Fibroblast of lung (primary cell): ENCODE results near the gene PDGFA. TPM values are rescaled to one million over a fixed set of nuclear protein-coding genes. Genes with fewer than 3 reads are reported as not detected.

ENCODE experiments used
- DNase-seq, 2 donors: peaks; one replicate each; pipeline versions ENCODE4 v3.0.0 to v3.0.0-alpha.2; 2010; ENCODE audit warnings: low read depth in 2 of 2
- H2AFZ ChIP-seq: 2 replicates; pipeline ENCODE4 v1.5.1; 2012; ENCODE audit warnings: low read length, control low read depth, inconsistent platforms
- H3K27ac ChIP-seq: 2 replicates; pipeline ENCODE4 v1.5.1; 2011; ENCODE audit warnings: low read length, control low read depth; ENCODE audit not compliant: insufficient read depth
- H3K27me3 ChIP-seq: 2 replicates; pipeline ENCODE4 v1.5.1; 2011; ENCODE audit warnings: mild to moderate bottlenecking, low read length; ENCODE audit not compliant: control insufficient read depth, insufficient read depth
- H3K36me3 ChIP-seq: 2 replicates; pipeline ENCODE4 v1.5.1; 2011; ENCODE audit warnings: low read length; ENCODE audit not compliant: control insufficient read depth, insufficient read depth
- H3K4me1 ChIP-seq: 2 replicates; pipeline ENCODE4 v1.5.1; 2011; ENCODE audit warnings: low read length; ENCODE audit not compliant: control insufficient read depth, insufficient read depth; ENCODE audit errors: extremely low read depth
- H3K4me2 ChIP-seq: 2 replicates; pipeline ENCODE4 v1.5.1; 2011; ENCODE audit warnings: low read length, control low read depth; ENCODE audit not compliant: insufficient read depth; ENCODE audit errors: extremely low read depth
- H3K4me3 ChIP-seq, 4 experiments: fragments of 200-600 bp in 1 of 4; sonication (generic) in 1 of 4; replicated peaks in 1 of 4; 2 replicates each; pipeline ENCODE4 v1.5.1; 2011 to 2016; ENCODE audit warnings: low read length in 4 of 4, low read depth in 3 of 4, mild to moderate bottlenecking in 3 of 4, control low read depth in 2 of 4, inconsistent platforms in 1 of 4, mixed read lengths in 1 of 4; ENCODE audit not compliant: insufficient read depth in 1 of 4; ENCODE audit errors: control extremely low read depth in 1 of 4
- H3K79me2 ChIP-seq: 2 replicates; pipeline ENCODE4 v1.5.1; 2012; ENCODE audit warnings: mild to moderate bottlenecking, low read length, inconsistent platforms; ENCODE audit not compliant: control insufficient read depth, insufficient read depth
- H3K9ac ChIP-seq: 2 replicates; pipeline ENCODE4 v1.5.1; 2011; ENCODE audit warnings: mild to moderate bottlenecking, low read length, control low read depth; ENCODE audit not compliant: insufficient read depth
- H3K9me3 ChIP-seq: 2 replicates; pipeline ENCODE4 v1.5.1; 2012; ENCODE audit warnings: low read depth, low read length; ENCODE audit not compliant: control insufficient read depth, insufficient read depth
- H4K20me1 ChIP-seq: 2 replicates; pipeline ENCODE4 v1.5.1; 2011; ENCODE audit warnings: low read length; ENCODE audit not compliant: control insufficient read depth, insufficient read depth; ENCODE audit errors: extremely low read depth
- CTCF ChIP-seq, 2 donors: IDR thresholded peaks in 1 of 2; conservative IDR thresholded peaks in 1 of 2; 1 replicate in 1 of 2; 2 replicates in 1 of 2; pipeline ENCODE4 v1.5.1; 2011 to 2012; ENCODE audit warnings: low read length in 2 of 2, control low read depth in 1 of 2, inconsistent platforms in 1 of 2, low read depth in 1 of 2, mild to moderate bottlenecking in 1 of 2
- EZH2 ChIP-seq: IDR thresholded peaks from 2 replicates; pipeline ENCODE4 v1.5.1; 2012; ENCODE audit warnings: low read length, control low read depth, mild to moderate bottlenecking; ENCODE audit errors: missing control alignments
- polyA plus RNA-seq, 2 donors: library from polyadenylated mRNA; depleted of rRNA in 1 of 2; stranded (reverse) in 1 of 2; unstranded in 1 of 2; fragments of >200 nt; gene quantifications; 2 replicates each; pipeline ENCODE4 v1.2.1, GENCODE V29; 2011 to 2012; ENCODE audit warnings: missing spikeins in 1 of 2
- total RNA-seq: library from RNA; depleted of rRNA; stranded (reverse); fragments of >200 nt; gene quantifications from 2 replicates; pipeline ENCODE4 v1.2.1, GENCODE V29; 2014

PDGFA gene
- total and polyA plus RNA-seq, 2 donors (not counting 1 experiment from before 2014, with no cell fraction given), result 13.5 to 16.9 TPM

- no peak for DNase-seq
- Histone ChIP-seq H3K9ac (no peak overlapping the region), H3K36me3 (no peaks in the 10 kb centered on the region), H3K27ac (no peak overlapping the region), H3K4me2 (no peak overlapping the region), H4K20me1 (no peaks in the 10 kb centered on the region), H2AFZ (no peak overlapping the region), H3K9me3 (no peaks in the 10 kb centered on the region), H3K79me2 (no peaks in the 10 kb centered on the region), H3K4me3 (no peak overlapping the region), H3K27me3 (no peaks in the 10 kb centered on the region), H3K4me1 (no peaks in the 10 kb centered on the region)
- TF ChIP-seq EZH2 (no peak), CTCF (conservative IDR thresholded peaks at IDR 0.05 in 1 of 2, IDR thresholded peaks at IDR 0.05 in 1 of 2; ENCODE audit: low read depth in 1 of 2, low read length in 2 of 2) (no peak)
These were observed 20.7 kb downstream of the PDGFA start for GRCh38 chr7:498678-499641.

GRCh38 chr7:497946-498655, 21.5 kb downstream of the PDGFA start:
- no peak for DNase-seq
- Histone ChIP-seq H3K4me1 (no peaks in the 10 kb centered on the region), H2AFZ (no peak overlapping the region), H3K4me3 (no peak overlapping the region), H3K27me3 (no peaks in the 10 kb centered on the region), H3K9me3 (no peaks in the 10 kb centered on the region), H3K27ac (no peak overlapping the region), H3K79me2 (no peaks in the 10 kb centered on the region), H3K36me3 (no peaks in the 10 kb centered on the region), H3K4me2 (no peak overlapping the region), H3K9ac (no peak overlapping the region), H4K20me1 (no peaks in the 10 kb centered on the region)
- no peak for TF ChIP-seq CTCF (conservative IDR thresholded peaks at IDR 0.05 in 1 of 2, IDR thresholded peaks at IDR 0.05 in 1 of 2; ENCODE audit: low read depth in 1 of 2, low read length in 2 of 2)
- no peak for TF ChIP-seq EZH2

- Histone ChIP-seq H3K4me3 (no peak overlapping the region), H3K27me3 (no peaks in the 10 kb centered on the region), H4K20me1 (no peaks in the 10 kb centered on the region), H3K4me1 (no peaks in the 10 kb centered on the region), H3K27ac (no peak overlapping the region), H3K79me2 (no peaks in the 10 kb centered on the region), H3K9me3 (no peaks in the 10 kb centered on the region), H3K4me2 (no peak overlapping the region), H2AFZ (no peak overlapping the region), H3K9ac (no peak overlapping the region), H3K36me3 (no peaks in the 10 kb centered on the region)
- no peak for DNase-seq
- TF ChIP-seq EZH2, result no peak
These were observed 22.3 kb downstream of the PDGFA start for GRCh38 chr7:497346-497745.
